ENCODE measurements around the gene LCLAT1.
"Not testable (repeated sequence)": the region's sequence is repeated elsewhere in the genome, so short reads cannot be mapped to it uniquely, and the experiment has no call there.

Gene LCLAT1

DNA sequence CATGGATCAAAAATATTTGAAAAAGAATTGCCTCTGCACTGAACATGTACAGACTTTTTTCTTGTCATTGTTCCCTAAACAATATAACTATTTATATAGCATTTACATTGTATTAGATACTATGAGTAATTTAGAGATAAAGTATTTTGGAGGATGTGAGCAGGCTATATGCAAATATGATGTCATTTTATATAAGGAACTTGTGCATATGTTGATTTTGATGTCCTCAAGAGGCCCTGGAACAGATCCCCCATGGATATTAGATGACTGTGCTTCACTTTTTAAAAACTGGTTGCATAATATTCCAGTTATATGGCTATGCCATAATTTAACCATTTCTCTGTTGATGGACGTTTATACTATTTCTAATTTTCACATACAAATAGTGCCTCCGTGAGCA, 16.5 kb downstream of the LCLAT1 start:
- Histone ChIP-seq H3K27me3 (ENCODE audit: control insufficient read depth, insufficient read depth, low read length) (no peaks in the 10 kb centered on the region), H3K9me3 (ENCODE audit: control insufficient read depth, low read length) (no peaks in the 10 kb centered on the region), H3K9ac (ENCODE audit: low read length) (no peak overlapping the region), H3K4me3 (ENCODE audit: low read length) (no peak overlapping the region), H3K36me3 (ENCODE audit: control insufficient read depth, insufficient read depth, low read length) (no peaks in the 10 kb centered on the region), H3K4me1 (ENCODE audit: control insufficient read depth, insufficient read depth, low read length) (no peaks in the 10 kb centered on the region)

DNA sequence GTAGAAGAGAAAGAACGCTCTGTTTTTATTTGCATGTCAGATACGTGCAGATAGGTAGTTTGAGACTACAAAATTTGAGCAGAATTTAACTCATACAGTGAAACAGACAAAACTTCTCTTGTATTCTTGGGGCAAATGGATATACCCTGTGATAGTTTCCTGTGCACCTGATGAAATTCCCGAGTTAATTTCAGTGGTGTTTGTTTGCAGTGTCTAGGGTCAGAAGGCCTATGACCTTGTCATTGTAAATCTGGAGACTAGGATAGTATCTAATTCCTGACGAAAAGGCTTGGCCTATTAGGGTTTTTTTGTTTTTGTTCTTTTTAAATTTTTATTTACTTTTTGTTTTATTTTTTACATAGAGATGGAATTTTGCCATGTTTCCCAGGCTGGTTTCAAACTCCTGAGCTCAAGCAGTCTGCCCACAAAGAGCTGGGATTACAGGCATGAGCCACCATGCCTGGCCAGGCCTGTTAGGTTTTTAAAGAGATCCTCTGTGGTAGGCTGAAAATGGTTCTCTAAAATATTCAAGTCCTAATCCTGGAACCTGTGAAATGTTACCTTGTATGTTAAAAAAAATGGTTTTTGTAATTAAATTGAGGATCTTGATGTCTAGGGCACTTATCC, 17.6 kb downstream of the LCLAT1 start:
- Histone ChIP-seq H3K4me3 (ENCODE audit: low read length) (no peak overlapping the region), H3K9ac (ENCODE audit: low read length) (no peak overlapping the region), H3K27me3 (ENCODE audit: control insufficient read depth, insufficient read depth, low read length) (no peaks in the 10 kb centered on the region), H3K4me1 (ENCODE audit: control insufficient read depth, insufficient read depth, low read length) (no peaks in the 10 kb centered on the region), H3K36me3 (ENCODE audit: control insufficient read depth, insufficient read depth, low read length) (no peaks in the 10 kb centered on the region), H3K9me3 (ENCODE audit: control insufficient read depth, low read length) (no peaks in the 10 kb centered on the region)

DNA sequence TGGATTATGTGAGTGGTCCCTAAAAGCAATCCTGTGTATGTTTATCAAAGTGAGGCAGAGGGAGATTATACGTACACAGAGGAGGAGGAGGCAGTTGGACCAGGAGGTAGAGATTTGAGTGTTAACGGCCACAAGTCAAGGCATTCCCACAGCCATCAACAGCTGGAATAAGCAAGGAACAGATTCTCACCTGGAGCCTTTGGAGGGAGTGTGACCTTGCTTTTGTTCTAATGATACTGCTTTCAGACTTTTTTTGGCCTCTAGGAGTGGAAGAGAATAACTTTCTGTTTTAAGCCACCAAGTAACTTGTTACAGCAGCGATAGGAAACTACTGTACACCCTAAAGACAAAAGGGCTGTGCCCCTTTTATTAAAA, 18.1 kb downstream of the LCLAT1 start:
- no peak overlapping the region for H3K4me3 ChIP-seq (ENCODE audit: low read length)
- no peaks in the 10 kb centered on the region for H3K27me3 ChIP-seq (ENCODE audit: control insufficient read depth, insufficient read depth, low read length)
- no peaks in the 10 kb centered on the region for H3K36me3 ChIP-seq (ENCODE audit: control insufficient read depth, insufficient read depth, low read length)
- no peaks in the 10 kb centered on the region for H3K4me1 ChIP-seq (ENCODE audit: control insufficient read depth, insufficient read depth, low read length)
- H3K9me3 ChIP-seq (ENCODE audit: control insufficient read depth, low read length), result no peaks in the 10 kb centered on the region
- no peak overlapping the region for H3K9ac ChIP-seq (ENCODE audit: low read length)

DNA sequence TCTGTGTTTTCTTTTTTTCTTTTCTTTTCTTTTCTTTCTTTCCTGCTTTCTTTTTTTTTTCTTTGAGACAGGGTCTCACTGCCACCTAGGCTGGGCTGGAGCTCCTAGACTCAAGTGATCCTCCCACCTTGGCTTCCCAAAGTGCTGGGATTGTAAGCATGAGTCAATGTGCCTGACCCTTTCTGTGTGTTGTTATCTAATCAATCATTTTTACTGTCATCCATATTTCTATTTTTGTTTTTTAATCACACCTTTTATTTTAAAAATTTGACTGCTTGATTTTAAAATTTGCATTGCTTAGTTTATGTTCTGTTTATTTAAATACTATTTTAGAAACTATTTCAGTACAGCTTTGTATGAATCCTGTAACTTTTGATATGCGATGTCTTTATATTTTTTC, 19.2 kb downstream of the LCLAT1 start:
- H3K9me3 ChIP-seq (ENCODE audit: control insufficient read depth, low read length), result no peaks in the 10 kb centered on the region
- no peak overlapping the region for H3K9ac ChIP-seq (ENCODE audit: low read length)
- no peaks in the 10 kb centered on the region for H3K36me3 ChIP-seq (ENCODE audit: control insufficient read depth, insufficient read depth, low read length)
- H3K4me1 ChIP-seq (ENCODE audit: control insufficient read depth, insufficient read depth, low read length), result no peaks in the 10 kb centered on the region
- H3K4me3 ChIP-seq (ENCODE audit: low read length), result no peak overlapping the region
- H3K27me3 ChIP-seq (ENCODE audit: control insufficient read depth, insufficient read depth, low read length), result no peaks in the 10 kb centered on the region

DNA sequence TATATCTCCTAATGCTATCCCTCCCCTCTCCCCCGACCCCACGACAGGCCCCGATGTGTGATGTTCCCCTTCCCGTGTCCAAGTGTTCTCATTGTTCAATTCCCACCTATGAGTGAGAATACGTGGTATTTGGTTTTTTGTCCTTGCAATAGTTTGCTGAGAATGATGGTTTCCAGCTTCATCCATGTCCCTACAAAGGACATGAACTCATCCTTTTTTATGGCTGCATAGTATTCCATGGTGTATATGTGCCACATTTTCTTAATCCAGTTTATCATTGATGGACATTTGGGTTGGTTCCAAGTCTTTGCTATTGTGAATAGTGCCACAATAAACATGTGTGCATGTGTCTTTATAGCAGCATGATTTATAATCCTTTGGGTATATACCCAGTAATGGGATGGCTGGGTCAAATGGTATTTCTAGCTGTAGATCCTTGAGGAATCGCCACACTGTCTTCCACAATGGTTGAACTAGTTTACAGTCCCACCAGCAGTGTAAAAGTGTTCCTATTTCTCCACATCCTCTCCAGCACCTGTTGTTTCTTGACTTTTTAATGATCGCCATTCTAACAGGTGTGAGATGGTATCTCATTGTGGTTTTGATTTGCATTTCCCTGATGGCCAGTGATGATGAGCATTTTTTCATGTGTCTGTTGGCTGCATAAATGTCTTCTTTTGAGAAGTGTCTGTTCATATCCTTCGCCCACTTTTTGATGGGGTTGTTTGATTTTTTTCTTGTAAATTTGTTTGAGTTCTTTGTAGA, 20.2 kb downstream of the LCLAT1 start:
- not testable (repeated sequence) for H3K4me1 ChIP-seq (ENCODE audit: control insufficient read depth, insufficient read depth, low read length); H3K9ac ChIP-seq (ENCODE audit: low read length); H3K27me3 ChIP-seq (ENCODE audit: control insufficient read depth, insufficient read depth, low read length); H3K4me3 ChIP-seq (ENCODE audit: low read length); H3K36me3 ChIP-seq (ENCODE audit: control insufficient read depth, insufficient read depth, low read length); H3K9me3 ChIP-seq (ENCODE audit: control insufficient read depth, low read length)

DNA sequence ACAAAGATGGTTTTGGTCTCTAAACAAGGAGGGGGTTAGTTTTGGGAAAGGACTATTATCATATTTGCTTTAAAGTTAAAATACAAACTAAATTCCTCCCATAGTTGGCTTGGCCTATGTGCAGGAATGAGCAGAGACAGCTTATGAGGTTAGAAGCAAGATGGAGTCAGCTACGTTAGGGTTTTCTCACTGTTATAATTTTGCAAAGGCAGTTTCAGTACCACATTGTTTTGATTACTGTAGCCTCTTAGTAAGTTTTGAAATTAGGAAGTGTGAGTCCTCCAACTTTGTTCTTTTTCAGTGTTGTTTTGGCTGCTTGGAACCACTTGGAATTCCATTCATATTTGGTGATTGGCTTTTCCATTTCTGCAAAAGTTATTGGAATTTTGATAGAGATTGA, 23.4 kb downstream of the LCLAT1 start:
- Histone ChIP-seq H3K27me3 (ENCODE audit: control insufficient read depth, insufficient read depth, low read length) (no peaks in the 10 kb centered on the region), H3K4me3 (ENCODE audit: low read length) (no peak overlapping the region), H3K9me3 (ENCODE audit: control insufficient read depth, low read length) (no peaks in the 10 kb centered on the region), H3K4me1 (ENCODE audit: control insufficient read depth, insufficient read depth, low read length) (no peaks in the 10 kb centered on the region), H3K36me3 (ENCODE audit: control insufficient read depth, insufficient read depth, low read length) (no peaks in the 10 kb centered on the region), H3K9ac (ENCODE audit: low read length) (no peak overlapping the region)

DNA sequence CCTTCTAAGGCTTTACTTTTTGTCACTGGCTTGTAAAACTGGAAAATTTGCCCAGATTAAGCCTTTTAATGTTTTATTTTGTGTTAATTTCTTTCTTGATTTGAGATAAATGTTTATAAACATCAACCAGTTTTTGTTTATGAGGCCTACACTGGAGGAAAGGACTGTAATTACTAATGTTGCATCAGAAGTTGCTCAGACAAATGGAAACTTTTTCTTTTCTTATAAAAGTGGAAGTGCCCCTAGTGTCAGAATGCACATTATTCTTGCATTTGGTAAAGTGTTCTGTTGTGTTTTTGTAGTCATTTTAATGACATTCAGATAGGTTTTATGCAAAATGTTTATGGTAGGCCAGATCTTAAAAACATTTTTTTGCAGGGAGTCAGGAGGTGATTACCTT, 25.3 kb downstream of the LCLAT1 start:
- Histone ChIP-seq H3K36me3 (ENCODE audit: control insufficient read depth, insufficient read depth, low read length) (no peaks in the 10 kb centered on the region), H3K9ac (ENCODE audit: low read length) (no peak overlapping the region)

DNA sequence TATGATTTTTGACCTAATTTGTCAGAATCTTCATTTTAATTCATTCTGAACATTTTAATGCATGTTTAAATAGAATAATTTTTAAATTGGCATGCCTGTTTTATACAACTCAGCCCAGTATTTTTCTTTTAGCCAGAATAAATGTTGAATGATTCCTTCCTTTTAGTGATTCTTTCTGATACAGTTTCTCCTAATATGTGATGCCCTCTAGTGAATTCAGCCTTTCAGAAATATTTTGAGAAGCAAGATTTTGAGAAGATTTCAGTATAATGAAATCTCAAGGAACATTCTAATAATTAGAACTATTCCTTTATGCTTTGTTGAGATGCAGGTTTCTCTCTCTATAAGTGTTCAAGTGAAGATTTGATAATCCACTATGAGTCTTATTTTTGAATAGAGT, 28.5 kb downstream of the LCLAT1 start:
- H3K4me3 ChIP-seq (ENCODE audit: low read length), result no peak overlapping the region
- no peak overlapping the region for H3K9ac ChIP-seq (ENCODE audit: low read length)
- no peaks in the 10 kb centered on the region for H3K9me3 ChIP-seq (ENCODE audit: control insufficient read depth, low read length)
- H3K4me1 ChIP-seq (ENCODE audit: control insufficient read depth, insufficient read depth, low read length), result peaks cover under 1% of the 10 kb centered on the region
- no peaks in the 10 kb centered on the region for H3K27me3 ChIP-seq (ENCODE audit: control insufficient read depth, insufficient read depth, low read length)
- no peaks in the 10 kb centered on the region for H3K36me3 ChIP-seq (ENCODE audit: control insufficient read depth, insufficient read depth, low read length)

More for the DNA sequence above, 25.3 kb downstream of the LCLAT1 start:
- Histone ChIP-seq H3K4me1 (ENCODE audit: control insufficient read depth, insufficient read depth, low read length) (no peaks in the 10 kb centered on the region), H3K27me3 (ENCODE audit: control insufficient read depth, insufficient read depth, low read length) (no peaks in the 10 kb centered on the region), H3K4me3 (ENCODE audit: low read length) (no peak overlapping the region), H3K9me3 (ENCODE audit: control insufficient read depth, low read length) (no peaks in the 10 kb centered on the region)

DNA sequence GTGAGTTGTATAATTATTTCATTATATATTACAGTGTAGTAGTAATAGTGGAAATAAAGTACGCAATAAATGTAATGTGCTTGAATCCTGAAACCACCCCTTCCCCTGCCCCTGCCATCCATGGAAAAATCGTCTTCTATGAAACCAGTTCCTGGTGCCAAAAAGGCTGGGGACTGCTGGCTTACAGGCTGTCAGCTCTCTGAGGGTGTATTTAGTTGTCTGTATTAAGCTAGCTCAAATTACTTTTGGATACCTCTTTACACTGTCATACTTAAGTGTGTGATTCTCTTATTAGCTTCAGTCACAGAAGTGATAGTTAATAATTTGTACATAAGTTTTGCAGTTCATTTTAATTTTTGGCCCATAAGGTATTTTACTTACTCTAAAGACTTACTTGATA, 29.6 kb downstream of the LCLAT1 start:
- Histone ChIP-seq H3K4me1 (ENCODE audit: control insufficient read depth, insufficient read depth, low read length) (peaks cover 12% of the 10 kb centered on the region), H3K4me3 (ENCODE audit: low read length) (no peak overlapping the region), H3K9me3 (ENCODE audit: control insufficient read depth, low read length) (no peaks in the 10 kb centered on the region), H3K27me3 (ENCODE audit: control insufficient read depth, insufficient read depth, low read length) (no peaks in the 10 kb centered on the region), H3K36me3 (ENCODE audit: control insufficient read depth, insufficient read depth, low read length) (no peaks in the 10 kb centered on the region), H3K9ac (ENCODE audit: low read length) (no peak overlapping the region)

DNA sequence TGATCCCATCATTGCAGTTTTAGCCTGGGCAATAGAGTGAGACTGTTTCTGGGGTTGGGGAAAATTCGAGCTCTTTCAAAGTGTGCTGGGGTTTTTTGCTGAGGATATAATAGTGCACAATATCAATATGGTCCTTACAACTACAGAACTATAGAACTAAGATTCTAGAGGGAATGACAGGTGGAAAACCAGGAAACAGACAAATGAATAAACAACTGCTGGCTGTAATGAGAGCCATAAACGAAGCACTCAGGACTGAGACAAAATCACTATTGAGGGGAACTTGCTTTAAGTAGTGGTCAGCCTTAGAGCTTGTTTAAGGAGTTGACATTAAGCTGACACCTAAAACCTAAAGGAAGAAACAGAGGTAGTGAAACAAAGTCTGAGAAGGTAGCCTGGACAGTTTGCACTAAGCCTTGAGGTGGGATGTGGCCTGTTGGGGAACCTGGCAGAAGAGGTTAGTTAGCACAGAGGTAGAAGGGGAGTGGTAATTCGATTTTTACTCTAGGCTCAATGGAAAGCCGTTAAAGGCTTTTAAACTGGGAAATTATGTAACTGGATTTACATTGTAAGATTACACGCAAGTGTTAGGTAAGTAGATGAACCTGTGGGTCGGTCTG, 33.8 kb downstream of the LCLAT1 start:
- Histone ChIP-seq H3K36me3 (ENCODE audit: control insufficient read depth, insufficient read depth, low read length) (no peaks in the 10 kb centered on the region), H3K9me3 (ENCODE audit: control insufficient read depth, low read length) (no peaks in the 10 kb centered on the region), H3K4me3 (ENCODE audit: low read length) (no peak overlapping the region), H3K27me3 (ENCODE audit: control insufficient read depth, insufficient read depth, low read length) (no peaks in the 10 kb centered on the region), H3K9ac (ENCODE audit: low read length) (no peak overlapping the region), H3K4me1 (ENCODE audit: control insufficient read depth, insufficient read depth, low read length) (peaks cover 13% of the 10 kb centered on the region)

DNA sequence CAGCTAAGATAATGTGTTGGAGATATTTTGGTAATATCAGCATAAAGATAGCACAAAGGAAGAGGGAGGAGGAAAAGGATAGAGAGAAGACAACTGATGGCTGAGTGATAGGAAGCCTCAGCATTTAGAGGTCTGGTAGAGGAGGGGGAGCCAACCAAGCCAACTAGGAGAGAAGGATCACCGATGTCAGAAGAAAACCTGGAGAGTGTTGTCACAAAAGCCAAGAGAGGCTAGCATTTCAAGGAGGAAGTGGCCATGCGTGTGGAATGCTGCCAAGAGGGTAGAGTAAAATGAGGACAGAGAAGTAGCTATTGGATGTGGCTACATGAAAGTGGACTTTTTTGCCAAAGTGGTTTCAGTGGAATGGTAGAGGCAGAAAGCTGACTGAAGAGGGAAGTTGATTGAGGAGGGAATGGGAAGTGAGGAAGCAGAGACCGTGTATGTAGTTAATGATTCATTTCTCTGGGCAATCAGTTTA, 34.3 kb downstream of the LCLAT1 start:
- no peaks in the 10 kb centered on the region for H3K36me3 ChIP-seq (ENCODE audit: control insufficient read depth, insufficient read depth, low read length)
- no peaks in the 10 kb centered on the region for H3K27me3 ChIP-seq (ENCODE audit: control insufficient read depth, insufficient read depth, low read length)
- no peaks in the 10 kb centered on the region for H3K9me3 ChIP-seq (ENCODE audit: control insufficient read depth, low read length)
- H3K4me3 ChIP-seq (ENCODE audit: low read length), result no peak overlapping the region
- peaks cover 13% of the 10 kb centered on the region for H3K4me1 ChIP-seq (ENCODE audit: control insufficient read depth, insufficient read depth, low read length)
- no peak overlapping the region for H3K9ac ChIP-seq (ENCODE audit: low read length)

DNA sequence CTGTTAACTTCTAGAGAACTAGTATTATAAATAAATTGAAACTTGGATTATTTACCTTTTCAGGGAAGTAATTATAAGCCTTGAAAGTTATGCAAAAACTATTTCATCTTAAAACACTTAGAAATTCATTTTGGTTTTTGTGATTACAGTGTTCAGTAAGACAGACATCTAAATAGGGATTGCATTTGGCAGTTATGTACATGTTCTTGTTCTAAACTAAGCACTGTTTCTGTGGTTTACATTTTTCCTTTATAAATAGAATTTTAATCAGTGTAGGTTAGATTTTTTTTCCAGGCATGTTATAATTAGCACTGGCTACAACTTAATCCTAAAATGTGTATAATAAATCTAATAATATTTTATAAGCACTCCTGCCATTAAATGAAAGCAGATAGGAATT, 35.0 kb downstream of the LCLAT1 start:
- Histone ChIP-seq H3K4me1 (ENCODE audit: control insufficient read depth, insufficient read depth, low read length) (peaks cover 13% of the 10 kb centered on the region), H3K4me3 (ENCODE audit: low read length) (no peak overlapping the region), H3K9ac (ENCODE audit: low read length) (no peak overlapping the region), H3K36me3 (ENCODE audit: control insufficient read depth, insufficient read depth, low read length) (no peaks in the 10 kb centered on the region), H3K9me3 (ENCODE audit: control insufficient read depth, low read length) (no peaks in the 10 kb centered on the region), H3K27me3 (ENCODE audit: control insufficient read depth, insufficient read depth, low read length) (no peaks in the 10 kb centered on the region)
